Hematopoietic multipotent progenitor cell treated with erythropoietin and hydrocortisone succinate and interleukin-3 and kit ligand, for 6 days (in vitro differentiated cells): ENCODE data around the gene RGS6.

ENCODE experiments used
- DNase-seq: peaks from one replicate; pipeline ENCODE4 v3.0.0-alpha.2; 2015

Gene RGS6

DNA sequence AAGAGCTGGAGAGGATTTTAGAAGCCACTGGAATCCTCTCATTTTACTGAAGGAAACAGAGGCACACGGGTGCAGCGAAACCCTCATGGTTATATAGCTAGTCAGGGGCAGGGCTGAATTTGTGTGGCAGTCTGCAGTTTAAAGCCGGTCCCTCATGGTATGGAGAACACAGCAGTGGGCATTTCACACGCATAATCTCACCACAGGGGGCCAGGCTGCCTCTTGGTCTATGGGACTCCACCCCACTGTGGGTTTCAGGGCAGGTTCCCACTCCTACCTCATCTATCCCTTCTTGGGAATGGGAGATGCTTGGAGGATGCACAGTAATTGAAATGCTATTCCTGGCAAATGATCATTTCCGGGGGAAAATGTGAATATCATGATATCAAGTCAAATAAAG lies 400.6 kb downstream of the RGS6 start:
- no peak for DNase-seq

DNA sequence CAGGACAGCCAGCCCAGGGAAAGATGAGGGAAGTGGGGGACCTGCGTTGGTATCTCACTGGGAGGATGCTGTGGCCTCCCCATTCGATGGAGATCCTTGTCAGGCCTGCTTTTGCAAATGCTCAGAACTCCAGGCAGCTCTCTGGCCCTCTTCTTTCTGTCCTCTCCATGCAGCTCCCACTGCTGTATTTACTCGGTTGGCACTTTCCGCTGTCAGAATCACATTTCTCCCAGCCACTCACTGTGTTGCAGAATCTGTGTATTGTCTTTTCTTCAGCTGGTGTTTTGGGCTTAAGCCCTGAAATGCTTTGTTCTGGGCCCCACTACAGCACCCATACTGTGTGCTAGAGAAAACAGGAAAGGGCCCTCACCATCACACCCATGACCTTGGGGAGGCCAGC lies 401.1 kb downstream of the RGS6 start:
- no peak for DNase-seq

DNA sequence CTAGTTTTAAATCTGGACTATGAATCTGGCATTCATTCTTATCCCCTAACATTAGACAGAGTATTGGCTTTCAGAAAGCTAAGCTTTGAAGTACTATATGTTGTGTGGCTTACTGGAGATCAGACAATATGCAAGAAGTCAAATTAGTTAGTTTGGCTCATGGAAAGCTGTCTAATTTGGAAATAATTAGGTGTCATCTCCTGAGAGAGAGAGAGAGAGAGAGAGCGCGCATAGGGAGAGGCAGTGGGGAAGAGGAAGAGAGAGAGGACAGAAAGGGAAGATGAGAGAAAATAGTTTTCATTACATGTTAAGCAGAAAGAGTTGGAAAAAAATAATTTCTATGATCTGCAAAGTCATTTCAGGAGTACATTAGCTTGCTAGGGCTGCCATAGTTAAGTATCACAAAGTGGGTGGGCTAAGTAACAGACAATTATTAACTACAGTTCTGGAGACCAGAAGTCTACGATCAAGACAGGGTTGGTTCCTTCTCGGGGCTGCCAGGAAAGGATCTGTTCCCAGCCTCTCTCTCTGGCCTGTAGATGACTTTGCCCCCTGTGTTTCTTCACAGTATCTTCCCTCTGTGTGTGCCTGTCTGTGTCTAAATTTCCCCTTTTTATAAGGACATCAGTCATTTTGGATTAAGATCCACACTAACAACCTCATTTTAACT lies 404.2 kb downstream of the RGS6 start:
- no peak for DNase-seq

DNA sequence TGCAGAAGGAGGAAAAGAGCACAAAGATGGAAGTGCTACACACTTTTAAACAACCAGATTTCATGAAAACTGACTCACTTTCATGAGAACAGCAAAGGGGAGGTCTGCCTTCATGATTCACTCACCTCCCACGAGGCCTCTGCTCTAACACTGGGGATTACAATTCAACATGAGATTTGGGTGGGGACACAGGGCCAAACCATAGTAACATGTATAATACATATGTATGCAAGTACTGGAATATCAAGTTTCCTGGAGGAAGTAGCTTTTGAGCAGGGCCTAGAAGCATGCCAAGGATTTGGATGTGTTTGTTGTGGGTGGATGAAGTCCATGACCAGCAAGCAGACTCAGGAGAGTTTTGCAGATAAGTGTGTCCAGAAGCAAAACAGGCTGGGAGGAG lies 409.0 kb downstream of the RGS6 start:
- no peak for DNase-seq

DNA sequence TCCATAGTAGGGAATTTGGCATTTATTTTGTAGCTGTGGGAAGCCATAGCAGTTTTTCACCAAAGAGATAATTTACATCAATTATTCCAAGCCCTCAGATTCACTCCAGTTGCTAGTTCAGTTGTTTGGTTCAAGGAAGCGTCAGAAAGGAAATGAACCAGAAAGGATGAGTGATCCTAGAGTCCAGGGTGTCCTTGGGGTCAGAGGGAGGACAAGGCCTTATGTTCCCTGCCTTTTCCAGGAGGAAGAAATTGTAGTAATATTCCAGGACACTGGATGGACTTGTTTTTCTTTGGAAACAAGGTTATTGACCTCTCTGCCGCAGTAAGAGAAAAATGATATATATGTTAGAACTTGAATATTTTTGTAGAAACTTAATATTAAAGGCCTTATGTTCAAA lies 409.5 kb downstream of the RGS6 start:
- no peak for DNase-seq

DNA sequence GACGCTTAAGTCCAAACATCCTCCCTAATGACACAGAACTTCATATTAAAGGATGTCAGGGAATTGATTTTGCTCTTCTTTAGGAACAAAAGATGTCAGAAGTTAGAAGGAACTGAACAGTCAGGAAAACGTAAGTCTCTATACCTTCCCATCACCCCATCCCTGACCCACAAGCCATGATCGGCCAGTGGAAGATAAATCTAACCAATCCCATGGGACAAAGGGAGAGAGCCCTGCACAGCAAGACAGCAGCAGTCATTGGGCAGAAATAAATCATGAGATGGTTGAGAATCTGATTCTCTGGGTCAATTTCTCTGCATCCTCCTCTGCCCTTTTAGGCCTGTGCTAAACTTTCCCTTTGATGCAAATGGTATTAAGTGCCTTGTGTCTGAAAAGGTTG lies 414.9 kb downstream of the RGS6 start:
- no peak for DNase-seq

DNA sequence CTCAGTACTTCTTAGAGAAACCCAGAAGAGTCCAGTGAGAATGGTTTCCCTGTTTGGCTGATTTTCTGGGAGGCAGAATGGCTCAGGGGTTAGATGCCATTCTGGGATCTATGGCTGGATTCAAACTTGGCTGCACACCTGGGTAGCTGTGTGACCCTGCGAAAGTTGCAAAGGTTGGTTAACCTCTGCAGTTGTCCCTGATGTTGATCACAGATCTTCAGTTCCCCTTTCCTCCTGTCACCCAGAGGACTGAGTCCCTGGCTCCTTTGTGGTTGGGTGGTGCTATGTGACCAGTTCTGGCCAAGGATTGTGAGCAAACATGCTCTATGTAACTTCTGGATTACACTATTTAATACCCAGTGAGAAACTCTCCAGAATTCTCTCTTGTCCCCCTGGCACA lies 418.0 kb downstream of the RGS6 start:
- peak; percentile 12 for DNase-seq

DNA sequence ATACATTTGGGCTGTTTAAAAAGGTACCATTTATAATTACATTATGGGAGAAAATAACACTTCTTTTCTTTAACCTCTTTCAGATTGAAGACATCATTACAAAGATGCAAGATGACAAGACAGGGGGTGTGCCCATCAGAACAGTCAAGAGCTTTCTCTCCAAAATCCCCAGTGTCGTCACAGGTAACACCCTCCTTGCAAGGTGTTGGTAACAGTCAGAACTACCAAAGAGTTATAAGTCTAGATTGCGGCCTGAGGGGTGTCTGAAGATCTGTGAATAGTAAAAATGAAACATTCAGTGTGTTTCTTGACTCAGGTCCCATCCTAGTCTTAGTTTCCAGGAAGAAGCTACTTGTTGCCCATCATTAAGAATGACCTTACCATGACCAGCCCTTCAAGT lies 419.8 kb downstream of the RGS6 start:
- DNase-seq: no peak

DNA sequence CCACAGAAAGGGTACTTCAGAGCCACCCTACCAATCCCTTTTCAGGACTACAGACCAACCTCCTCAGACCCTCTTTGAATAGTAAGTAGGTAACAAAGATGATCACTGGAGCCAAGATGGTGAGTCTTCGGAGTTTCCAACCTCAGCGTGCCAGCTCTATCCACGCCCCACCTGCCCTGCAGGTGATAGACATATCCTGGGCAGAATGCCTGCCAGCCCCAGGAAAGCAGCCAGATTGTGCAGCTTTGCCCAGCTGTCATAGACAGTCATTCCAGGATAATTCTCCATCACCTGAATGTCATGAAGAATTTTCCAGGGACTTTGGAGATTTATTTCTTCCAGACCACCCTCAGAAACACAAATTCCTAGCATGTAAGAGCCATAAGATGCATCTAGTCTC lies 434.4 kb downstream of the RGS6 start:
- no peak for DNase-seq

DNA sequence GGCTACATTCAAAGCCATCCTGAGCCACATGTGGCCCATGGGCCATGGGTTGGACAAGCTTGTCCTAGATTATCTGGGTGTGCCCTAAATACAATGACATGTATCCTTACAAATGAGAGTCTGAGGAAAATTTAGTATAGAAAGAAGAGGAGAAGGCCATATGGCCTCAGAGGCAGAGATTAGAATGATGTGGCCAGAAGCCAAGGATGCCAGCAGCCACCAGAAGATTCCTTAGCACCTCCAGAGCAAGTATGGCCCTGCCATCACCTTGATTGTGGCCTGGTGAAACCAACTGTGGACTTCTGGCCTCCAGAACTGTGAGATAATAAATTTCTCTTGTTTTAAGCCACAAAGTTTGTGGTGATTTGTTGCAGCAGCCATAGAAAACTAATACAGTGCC lies 436.9 kb downstream of the RGS6 start:
- DNase-seq: no peak

DNA sequence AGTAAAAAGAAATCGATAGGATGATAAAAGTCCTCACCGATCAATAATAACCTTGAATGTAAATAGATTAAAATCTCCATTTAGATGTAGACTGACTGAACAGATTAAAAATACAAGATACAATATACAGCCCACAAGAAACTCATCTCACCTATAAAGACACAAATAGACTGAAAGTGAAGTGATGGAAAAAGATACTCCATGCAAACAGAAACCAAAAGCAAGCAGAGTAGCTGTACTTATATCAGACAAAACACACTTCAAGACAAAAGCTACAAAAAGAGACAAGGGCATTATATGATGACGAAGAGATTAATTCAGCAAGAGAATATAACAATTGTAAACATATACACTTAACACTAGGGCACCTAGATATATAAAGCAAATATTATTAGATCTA lies 444.8 kb downstream of the RGS6 start:
- DNase-seq: no peak

DNA sequence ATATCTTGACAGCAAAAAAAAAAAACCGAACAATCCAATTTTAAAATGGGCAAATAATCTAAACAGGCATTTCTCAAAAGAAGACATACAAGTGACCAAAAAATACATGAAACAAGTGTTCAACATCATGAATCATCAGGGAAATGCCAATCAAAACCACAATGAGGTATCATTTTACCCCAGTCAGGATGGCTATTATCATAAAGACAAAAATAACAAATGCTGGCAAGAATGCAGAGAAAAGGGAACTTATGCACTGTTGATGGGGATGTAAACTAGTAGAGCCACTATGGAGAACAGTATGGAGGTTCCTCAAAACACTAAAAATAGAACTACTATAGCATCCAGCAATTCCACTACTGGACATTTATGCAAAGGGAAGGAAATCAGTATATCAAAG lies 448.2 kb downstream of the RGS6 start:
- DNase-seq: peak; percentile 8

DNA sequence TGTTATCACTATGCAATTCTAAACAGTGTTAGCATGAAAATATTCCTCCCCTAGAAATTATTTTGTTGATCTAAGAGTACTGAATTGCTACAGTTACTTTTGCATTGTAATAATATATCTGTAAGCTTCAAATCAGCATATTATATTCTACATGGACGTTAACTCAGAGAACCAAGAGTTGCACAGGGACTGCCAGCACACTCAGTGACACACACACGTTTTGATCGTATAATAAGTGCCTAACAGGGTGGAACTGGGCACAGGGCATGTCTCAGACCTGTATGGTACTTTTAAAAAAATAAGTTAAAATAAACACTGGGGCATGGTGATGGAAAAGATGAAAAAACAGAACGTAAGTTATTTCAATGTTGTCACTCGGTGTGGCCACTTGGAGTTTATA lies 451.6 kb downstream of the RGS6 start:
- no peak for DNase-seq

DNA sequence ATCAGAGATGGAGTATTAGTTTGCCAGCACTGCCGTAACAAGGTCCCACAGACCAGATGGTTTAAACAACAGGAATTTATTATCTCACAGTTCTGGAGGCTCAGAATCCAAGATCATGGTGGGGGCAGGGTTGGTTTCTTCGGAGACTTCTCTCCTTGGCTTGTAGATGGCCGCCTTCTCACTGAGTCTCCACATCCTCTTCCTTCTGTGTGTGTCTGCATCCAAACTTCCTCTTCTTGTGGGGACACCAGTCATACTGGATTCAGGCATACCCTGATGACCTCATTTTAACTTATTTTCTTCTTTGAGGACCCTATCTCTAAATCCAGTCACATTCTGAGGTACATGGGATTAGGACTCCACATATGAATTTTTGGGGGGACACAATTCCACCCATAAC lies 455.5 kb downstream of the RGS6 start:
- DNase-seq: peak; percentile 14

DNA sequence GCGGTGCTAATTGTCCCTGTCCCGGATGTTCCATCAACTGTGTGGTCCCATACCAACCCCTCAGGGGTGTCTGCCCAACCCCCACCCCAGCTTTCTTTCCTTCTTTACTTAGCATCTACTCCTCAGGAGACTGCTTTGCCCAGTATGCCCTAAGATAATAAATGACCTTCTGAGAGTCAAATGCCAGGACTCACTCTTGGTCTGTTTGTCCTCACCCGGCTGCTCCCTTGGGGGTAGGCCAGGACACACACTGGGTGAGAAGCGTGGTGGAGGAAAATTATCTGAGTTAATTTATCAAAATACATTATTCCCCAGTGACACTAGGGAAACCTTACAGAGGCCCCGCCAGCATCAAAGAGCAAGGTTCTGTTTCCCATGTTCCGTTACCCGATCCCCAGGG lies 457.0 kb downstream of the RGS6 start:
- DNase-seq: no peak

DNA sequence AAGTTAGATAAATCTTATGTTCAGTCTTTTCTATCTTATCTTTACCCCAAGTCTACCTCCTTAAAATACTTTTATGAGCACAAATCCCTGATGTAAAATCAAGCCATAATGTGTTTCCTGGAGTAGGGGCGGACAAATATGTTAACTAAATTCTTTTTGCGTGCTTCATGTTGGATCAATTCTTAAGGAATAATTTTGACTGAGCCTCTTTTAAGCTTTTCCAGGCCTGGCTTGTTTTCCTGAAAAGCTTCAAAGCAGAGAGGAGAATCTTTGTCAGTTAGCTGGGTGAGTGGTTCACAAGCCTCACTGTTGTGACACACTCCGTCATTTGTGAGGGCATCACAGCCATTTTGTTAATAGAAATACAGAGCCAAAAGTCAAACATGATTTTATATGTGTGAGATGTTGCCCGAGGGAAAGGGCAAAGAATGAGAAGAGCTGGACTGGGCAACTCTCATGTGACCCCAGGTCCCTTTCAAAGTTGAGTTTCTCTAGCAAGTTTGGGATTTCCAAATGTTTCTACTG lies 468.9 kb downstream of the RGS6 start:
- DNase-seq: peak; percentile 25

DNA sequence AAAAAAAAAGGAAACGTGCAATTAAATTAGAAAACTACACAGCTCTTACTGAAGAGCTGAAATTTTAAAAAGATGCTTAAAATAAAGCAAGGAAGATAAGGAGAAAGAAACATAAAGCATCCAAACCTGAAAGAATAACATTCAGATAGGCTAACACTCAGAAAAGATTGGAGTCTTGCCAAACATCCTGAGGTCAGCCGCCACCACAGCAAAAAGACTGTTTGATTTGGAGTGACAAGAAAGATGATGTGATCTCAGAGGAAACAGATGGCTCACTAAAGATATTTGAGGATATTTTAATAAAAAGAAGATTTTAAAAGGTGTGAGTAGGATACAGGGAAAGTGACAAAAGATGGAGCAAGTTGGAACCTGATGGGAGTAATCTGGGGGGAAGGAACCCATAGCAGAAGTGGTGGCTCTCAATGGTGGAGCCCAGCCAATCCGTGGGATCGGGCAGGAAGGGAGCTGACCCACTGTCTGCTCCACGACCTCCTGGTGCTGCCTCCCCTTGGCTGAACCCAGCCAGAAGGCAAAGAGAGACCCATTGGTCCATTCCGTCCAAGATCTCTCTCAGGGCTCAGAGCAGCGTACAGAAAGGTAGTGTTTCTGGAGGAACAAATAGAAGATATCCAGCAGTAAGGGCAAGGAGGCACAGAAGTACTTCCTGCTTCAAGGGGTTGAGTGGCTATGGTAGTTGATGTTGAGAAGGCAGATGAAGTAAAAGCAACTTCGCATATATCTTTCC lies 469.6 kb downstream of the RGS6 start:
- DNase-seq: peak; percentile 87

DNA sequence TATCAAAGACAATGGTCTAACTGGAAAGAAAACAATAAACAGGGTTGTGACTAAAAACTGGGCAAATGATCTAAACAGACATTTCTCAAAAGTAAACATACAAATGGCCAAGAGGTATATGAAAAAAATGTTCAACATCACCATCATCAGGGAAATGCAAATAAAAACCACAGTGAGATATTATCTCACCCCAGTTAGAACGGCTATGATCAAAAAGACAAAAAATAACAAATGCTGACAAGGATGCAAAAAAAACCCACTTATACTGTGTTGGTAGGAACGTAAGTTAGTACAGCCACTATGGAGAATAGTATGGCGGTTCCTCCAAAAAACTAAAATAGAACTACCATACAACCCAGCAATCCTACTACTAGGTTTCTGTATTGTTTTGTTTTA lies 470.1 kb downstream of the RGS6 start:
- peak; percentile 53 for DNase-seq

DNA sequence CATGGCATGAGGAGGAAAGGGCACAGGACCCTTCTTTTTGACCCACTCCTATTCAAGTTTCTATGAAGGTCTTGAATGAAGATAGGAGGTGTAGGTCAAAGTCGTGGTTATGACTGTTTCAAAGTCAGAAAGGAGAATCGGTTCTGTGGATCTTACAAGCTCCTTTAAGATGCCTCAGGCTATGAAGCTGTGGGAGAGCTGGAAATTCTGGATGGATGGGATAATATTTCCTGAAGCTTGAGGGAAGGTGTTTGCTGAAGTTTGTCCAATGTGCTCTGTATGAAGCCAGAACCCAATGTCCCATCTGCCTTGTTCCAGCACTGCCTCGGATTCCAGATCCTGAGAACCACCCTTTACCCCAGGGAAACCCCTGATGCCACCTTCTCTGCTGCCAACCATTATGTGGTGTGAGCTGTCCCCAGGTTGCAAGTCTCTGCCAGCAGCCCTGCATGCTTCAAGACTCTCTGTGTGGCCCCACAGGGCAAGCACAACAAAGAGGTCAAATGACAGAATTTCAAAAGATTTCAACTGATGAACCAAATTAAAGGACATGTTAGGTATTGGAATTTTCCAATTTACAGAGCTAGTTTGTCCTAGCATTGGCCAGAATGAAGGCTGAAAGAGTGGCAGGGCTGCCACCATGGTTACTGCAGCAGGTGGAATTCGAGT lies 472.0 kb downstream of the RGS6 start:
- no peak for DNase-seq

DNA sequence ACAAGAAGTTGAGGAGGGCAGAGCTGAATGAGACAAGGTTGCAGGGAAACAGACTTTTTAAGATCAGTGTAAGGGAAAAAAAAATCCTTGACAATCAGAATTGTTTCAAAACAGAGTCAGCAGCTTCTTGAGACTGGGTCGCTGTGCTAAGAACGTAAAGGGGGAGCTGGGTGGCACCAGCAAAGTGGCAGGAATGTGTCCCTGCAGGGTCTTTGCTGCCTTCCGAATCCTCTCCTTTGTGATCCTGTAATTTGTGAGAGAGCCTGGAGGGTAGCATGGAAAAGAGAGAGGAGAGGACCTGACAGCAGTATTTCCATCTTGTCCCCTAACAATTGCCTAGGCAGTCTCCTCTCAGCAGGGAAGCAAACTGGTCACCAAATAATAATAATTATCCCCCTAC lies 472.8 kb downstream of the RGS6 start:
- DNase-seq: no peak

DNA sequence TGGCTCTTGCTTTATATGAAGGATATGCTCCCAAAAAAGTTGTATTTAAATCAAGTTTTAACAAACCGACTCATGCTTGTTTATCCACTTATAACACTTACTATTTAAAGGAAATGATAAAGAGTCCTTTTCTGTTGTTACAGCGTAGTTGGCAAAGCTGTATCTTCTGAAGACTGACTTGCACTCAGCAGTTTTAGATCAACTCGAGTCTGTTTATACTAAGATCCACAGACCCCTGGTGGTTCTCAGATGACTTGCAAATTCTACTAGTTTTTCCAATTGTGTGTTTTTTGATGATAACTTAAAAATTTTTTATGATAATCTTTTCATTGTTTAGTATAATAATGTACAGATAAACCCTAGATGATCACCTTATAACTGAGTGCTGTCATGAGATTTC lies 475.8 kb downstream of the RGS6 start:
- DNase-seq: no peak

DNA sequence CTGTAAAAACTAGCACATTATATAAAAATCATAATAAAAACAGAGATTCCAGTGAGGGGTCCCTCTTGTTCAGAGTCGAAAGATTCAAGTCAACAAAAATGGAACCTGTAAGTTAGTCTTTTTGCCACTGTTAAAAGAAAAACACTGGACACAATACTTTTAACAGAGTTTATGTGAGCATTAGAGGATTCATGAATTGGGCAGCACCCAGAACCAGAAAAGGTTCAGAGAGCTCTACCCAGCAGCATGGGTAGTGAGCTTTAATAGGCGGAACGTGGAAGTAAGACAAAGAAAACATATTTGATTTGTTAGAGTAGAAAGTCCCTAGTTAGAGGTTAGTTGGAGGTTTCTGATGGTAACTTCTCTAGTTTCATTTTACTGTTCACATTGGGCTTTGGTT lies 476.8 kb downstream of the RGS6 start:
- DNase-seq: no peak

DNA sequence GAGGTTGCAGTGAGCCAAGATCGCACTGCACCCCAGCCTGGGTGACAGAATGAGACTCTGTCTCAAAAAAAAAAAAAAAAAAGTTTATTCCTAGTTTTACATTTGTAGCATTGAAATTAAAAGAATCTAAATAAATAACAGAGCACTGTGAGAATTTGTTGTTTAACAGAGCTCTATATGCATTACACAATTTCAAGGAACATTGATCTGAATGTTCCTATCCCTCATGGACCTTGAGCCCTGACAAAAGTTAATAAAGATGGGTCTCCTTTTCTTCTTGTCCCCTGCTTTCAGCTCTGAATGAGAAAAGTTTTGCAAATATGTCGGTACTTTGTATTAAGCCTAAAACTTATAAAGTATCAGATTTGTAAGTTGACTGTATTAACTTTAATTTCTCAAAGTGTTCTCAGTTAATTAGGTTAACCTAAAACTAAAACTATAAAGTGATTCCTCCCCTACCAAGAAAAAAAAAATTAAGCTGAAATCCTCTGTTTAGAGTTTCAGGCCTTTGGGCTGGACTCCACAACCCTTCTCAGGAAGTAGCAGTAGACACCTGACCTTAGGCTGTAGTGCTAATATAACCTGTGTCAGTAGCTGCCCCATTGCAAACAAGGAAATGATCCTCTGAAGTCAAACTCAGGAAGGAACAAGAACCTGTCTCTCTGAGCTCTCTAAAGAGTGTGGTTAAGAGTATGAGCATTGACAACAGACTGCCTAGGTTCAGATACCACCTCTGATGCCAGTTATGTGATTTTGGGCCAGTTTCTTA lies 484.0 kb downstream of the RGS6 start:
- no peak for DNase-seq
